Measurements from ENCODE around the gene ATXN7L3B. TPM values are rescaled to one million over a fixed set of nuclear protein-coding genes. Genes with fewer than 3 reads are reported as not detected.

The ATXN7L3B gene
- total and polyA plus RNA-seq, 9 donors, result 19.7 to 45.7 (median 37.9) TPM

- no peak overlapping the region for H3K4me3 ChIP-seq
- DNase-seq, result no peak
- TF ChIP-seq CTCF (IDR thresholded peaks at IDR 0.05), result no peak
- TF ChIP-seq POLR2A (IDR thresholded peaks at IDR 0.05), result no peak
- TF ChIP-seq EP300 (IDR thresholded peaks at IDR 0.05), result no peak
- H3K4me1 ChIP-seq (ENCODE audit: insufficient read depth), result no peaks in the 10 kb centered on the region
- no peak overlapping the region for H3K27ac ChIP-seq
- WGBS, 3 donors, result 39 to 42% (median 41%) methylated on average over 3 of the region's 3 CpGs
- intact Hi-C loops (cut with DNase I), result no loop called here
- H3K9me3 ChIP-seq, result no peaks in the 10 kb centered on the region
- no peaks in the 10 kb centered on the region for H3K27me3 ChIP-seq
- no peaks in the 10 kb centered on the region for H3K36me3 ChIP-seq
These were observed 46.9 kb downstream of the ATXN7L3B start for GRCh38 chr12:74584483-74585062.

- H3K4me1 ChIP-seq (ENCODE audit: insufficient read depth), result no peaks in the 10 kb centered on the region
- TF ChIP-seq EP300 (IDR thresholded peaks at IDR 0.05) (no peak), CTCF (IDR thresholded peaks at IDR 0.05) (no peak), POLR2A (IDR thresholded peaks at IDR 0.05) (no peak)
- no peaks in the 10 kb centered on the region for H3K27me3 ChIP-seq
- no peak overlapping the region for H3K4me3 ChIP-seq
- intact Hi-C loops (cut with DNase I), result no loop called here
- no peak overlapping the region for H3K27ac ChIP-seq
- no peak for DNase-seq
- no peaks in the 10 kb centered on the region for H3K9me3 ChIP-seq
- H3K36me3 ChIP-seq, result no peaks in the 10 kb centered on the region
- WGBS, 3 donors, result 15 to 26% (median 17%) methylated on average over 4 of the region's 4 CpGs
These were observed 48.6 kb downstream of the ATXN7L3B start for GRCh38 chr12:74586251-74586650.

All from ovary (tissue), 9 donors.